SU-DHL-6 (cell line): ENCODE data around the gene HS6ST2.

Experiments
- EZH2phosphoT487 ChIP-seq: fragments of 200-600 bp; sonication (generic), shearing (Covaris generic); conservative IDR thresholded peaks from 2 replicates; pipeline ENCODE4 v1.6.1; 2018; ENCODE audit warnings: mild to moderate bottlenecking, antibody characterized with exemption, low read length, moderate library complexity, mixed read lengths
- TF ChIP-seq, protein P1 (sequence below): fragments of 200-600 bp; sonication (generic); IDR thresholded peaks from one replicate; pipeline ENCODE4 v1.5.1; 2017; ENCODE audit warnings: antibody characterized with exemption, mild to moderate bottlenecking, low read length, moderate library complexity; ENCODE audit not compliant: insufficient read depth, poor library complexity, severe bottlenecking

GRCh38 chrX:132665676-132666075 is 292.8 kb downstream of the HS6ST2 start:
- TF ChIP-seq, protein P1, sequence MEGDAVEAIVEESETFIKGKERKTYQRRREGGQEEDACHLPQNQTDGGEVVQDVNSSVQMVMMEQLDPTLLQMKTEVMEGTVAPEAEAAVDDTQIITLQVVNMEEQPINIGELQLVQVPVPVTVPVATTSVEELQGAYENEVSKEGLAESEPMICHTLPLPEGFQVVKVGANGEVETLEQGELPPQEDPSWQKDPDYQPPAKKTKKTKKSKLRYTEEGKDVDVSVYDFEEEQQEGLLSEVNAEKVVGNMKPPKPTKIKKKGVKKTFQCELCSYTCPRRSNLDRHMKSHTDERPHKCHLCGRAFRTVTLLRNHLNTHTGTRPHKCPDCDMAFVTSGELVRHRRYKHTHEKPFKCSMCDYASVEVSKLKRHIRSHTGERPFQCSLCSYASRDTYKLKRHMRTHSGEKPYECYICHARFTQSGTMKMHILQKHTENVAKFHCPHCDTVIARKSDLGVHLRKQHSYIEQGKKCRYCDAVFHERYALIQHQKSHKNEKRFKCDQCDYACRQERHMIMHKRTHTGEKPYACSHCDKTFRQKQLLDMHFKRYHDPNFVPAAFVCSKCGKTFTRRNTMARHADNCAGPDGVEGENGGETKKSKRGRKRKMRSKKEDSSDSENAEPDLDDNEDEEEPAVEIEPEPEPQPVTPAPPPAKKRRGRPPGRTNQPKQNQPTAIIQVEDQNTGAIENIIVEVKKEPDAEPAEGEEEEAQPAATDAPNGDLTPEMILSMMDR, result no peak
- no peak for TF ChIP-seq EZH2phosphoT487
